Testis (tissue), 3 donors: ENCODE results near the gene JPT1. TPM values are rescaled to one million over a fixed set of nuclear protein-coding genes. Genes with fewer than 3 reads are reported as not detected.

Experiments used
- DNase-seq: peaks from one replicate; pipeline ENCODE4 v3.0.0-alpha.2; 2019
- H3K27ac ChIP-seq, 2 donors: fragments of 200-600 bp; sonication (generic); one replicate each; pipeline ENCODE4 v1.5.1; 2019
- H3K27me3 ChIP-seq: fragments of 200-600 bp; sonication (generic); one replicate; pipeline ENCODE4 v1.5.1; 2019
- H3K36me3 ChIP-seq: fragments of 200-600 bp; sonication (generic); one replicate; pipeline ENCODE4 v1.5.1; 2017; ENCODE audit warnings: low read depth; ENCODE audit errors: missing control alignments
- H3K4me1 ChIP-seq: fragments of 200-600 bp; sonication (generic); one replicate; pipeline ENCODE4 v1.5.1; 2019
- H3K4me3 ChIP-seq, 2 donors: fragments of 200-600 bp; sonication (generic); one replicate each; pipeline ENCODE4 v1.5.1; 2017 to 2019
- H3K9me3 ChIP-seq: fragments of 200-600 bp; sonication (generic); one replicate; pipeline ENCODE4 v1.5.1; 2017
- CTCF ChIP-seq, 3 experiments: fragments of 450-650 bp in 2 of 3; fragments of 200-600 bp in 1 of 3; sonication (generic) in 1 of 3; IDR thresholded peaks; one replicate each; pipeline ENCODE4 v1.5.1; 2016 to 2019; ENCODE audit warnings: antibody characterized with exemption in 3 of 3, mild to moderate bottlenecking in 2 of 3, moderate library complexity in 1 of 3
- POLR2A ChIP-seq: fragments of 450-650 bp; IDR thresholded peaks from one replicate; pipeline ENCODE4 v1.6.1; 2017; ENCODE audit warnings: antibody characterized with exemption, mild to moderate bottlenecking, moderate library complexity
- WGBS, 2 donors: methylation state at CpG; one replicate each; pipeline ENCODE4 v1.1.5; 2018; 5-methylcytosine and 5-hydroxymethylcytosine counted together
- intact Hi-C: fragments of 100-400 bp; cut with DNase I; formaldehyde crosslinking; loops from one replicate; pipeline ENCODE4 v1.15.1; 2023; ENCODE audit warnings: low total_unique reads
- polyA plus RNA-seq: library from polyadenylated mRNA; stranded (reverse); fragments of 350-450 nt; fragmentation: Illumina TruSeq; extraction: RNeasy Lipid Tissue Mini Kit (QIAGEN cat#74804); gene quantifications from one replicate; pipeline ENCODE4 v1.2.3, GENCODE V29; 2014; ENCODE audit warnings: low read depth, low replicate concordance; ENCODE audit not compliant: insufficient read depth
- total RNA-seq, 2 donors: library from RNA; depleted of rRNA; stranded (reverse); fragments of >200 nt; gene quantifications; one replicate each; pipeline ENCODE4 v1.2.3, GENCODE V29; 2016

Gene JPT1
- total and polyA plus RNA-seq, 3 donors from 2014 or later: 234 to 758 (median 371) TPM

- TF ChIP-seq CTCF (IDR thresholded peaks at IDR 0.05): no peak
- Histone ChIP-seq H3K9me3 (no peaks in the 10 kb centered on the region), H3K4me1 (peaks cover 16% of the 10 kb centered on the region), H3K36me3 (no peaks in the 10 kb centered on the region), H3K27me3 (no peaks in the 10 kb centered on the region), H3K27ac (no peak overlapping the region), H3K4me3 (no peak overlapping the region)
- intact Hi-C loops: loop anchor here (10.0 kb wide), 2 partner anchors 93 to 147 kb away; partner anchors contain the start of gene NUP85
- no peak for DNase-seq
- 84 to 86% methylated on average over 7 of the region's 7 CpGs for WGBS, 2 donors
Measured at GRCh38 chr17:75111777-75112335, 42.5 kb downstream of the JPT1 start.

GRCh38 chr17:75110234-75110937 lies 43.9 kb downstream of the JPT1 start:
- intact Hi-C loops: loop anchor here (10.0 kb wide), 2 partner anchors 94 to 146 kb away; partner anchors contain the start of gene NUP85
- Histone ChIP-seq H3K36me3 (no peaks in the 10 kb centered on the region), H3K4me3 (peak overlapping the region; percentile 60 to 87), H3K27ac (peak overlapping the region; percentile 22 to 33), H3K9me3 (no peaks in the 10 kb centered on the region), H3K4me1 (peaks cover 16% of the 10 kb centered on the region), H3K27me3 (no peaks in the 10 kb centered on the region)
- no peak for TF ChIP-seq POLR2A
- TF ChIP-seq CTCF (IDR thresholded peaks at IDR 0.05): no peak
- DNase-seq: peak; percentile 35
- 17 to 20% methylated on average over 36 to 40 of the region's 40 CpGs for WGBS, 2 donors

- WGBS, 2 donors: 0% methylated on average over 40 to 68 of the region's 68 CpGs
- DNase-seq: peak; percentile 93
- Histone ChIP-seq H3K4me1 (peaks cover 10% of the 10 kb centered on the region), H3K4me3 (peak within 1 kb of the TSS; percentile 60 to 87), H3K9me3 (no peaks in the 10 kb centered on the region), H3K27ac (peak within 1 kb of the TSS; percentile 22 to 33), H3K27me3 (no peaks in the 10 kb centered on the region), H3K36me3 (no peaks in the 10 kb centered on the region)
- intact Hi-C loops: loop anchor here (10.0 kb wide), 2 partner anchors 95 to 145 kb away; partner anchors contain the start of gene NUP85
- TF ChIP-seq POLR2A: no peak
- no peak for TF ChIP-seq CTCF (IDR thresholded peaks at IDR 0.05)
Measured at GRCh38 chr17:75109407-75110233, 44.7 kb downstream of the JPT1 start, which contains the start of gene ARMC7. Gene ARMC7 (plus strand): TSS chr17:75109969. CDS start chr17:75110289, 320 bp downstream.

GRCh38 chr17:75109046-75109406 lies 45.3 kb downstream of the JPT1 start:
- Histone ChIP-seq H3K4me1 (peaks cover 10% of the 10 kb centered on the region), H3K9me3 (no peaks in the 10 kb centered on the region), H3K27me3 (no peaks in the 10 kb centered on the region), H3K36me3 (no peaks in the 10 kb centered on the region), H3K4me3 (peak overlapping the region; percentile 60 to 87), H3K27ac (peak overlapping the region in 1 of 2 donors; percentile 31)
- TF ChIP-seq CTCF (IDR thresholded peaks at IDR 0.05) (no peak), POLR2A (no peak)
- WGBS, 2 donors: 5 to 7% methylated on average over 13 to 22 of the region's 22 CpGs
- intact Hi-C loops: no loop called here
- no peak for DNase-seq
